SU-DHL-6 (cell line): ENCODE data around the gene ORM1.
A peak's percentile ranks its signal among the peaks of the same experiment; 100 is the strongest.

Source experiments
- H2AFZ ChIP-seq: fragments of 200-600 bp; sonication (generic); 2 replicates; pipeline ENCODE4 v1.6.1; 2014; ENCODE audit warnings: low read depth, mild to moderate bottlenecking, moderate library complexity, mixed read lengths, antibody characterized with exemption, low read length; ENCODE audit not compliant: severe bottlenecking
- H3F3A ChIP-seq: fragments of 200-600 bp; shearing (Covaris generic); 2 replicates; pipeline ENCODE4 v1.6.0; 2016; ENCODE audit warnings: antibody characterized with exemption, mild to moderate bottlenecking; ENCODE audit not compliant: insufficient read depth
- H3K27ac ChIP-seq: fragments of 200-600 bp; sonication (generic); 2 replicates; pipeline ENCODE4 v1.5.1; 2016; ENCODE audit warnings: low read depth, mild to moderate bottlenecking, low read length, moderate library complexity, mixed read lengths
- H3K27me3 ChIP-seq: fragments of 200-600 bp; sonication (generic), shearing (Covaris generic); 2 replicates; pipeline ENCODE4 v1.6.0; 2014; ENCODE audit warnings: mild to moderate bottlenecking, low read length
- H3K36me3 ChIP-seq: fragments of 200-600 bp; sonication (generic); 2 replicates; pipeline ENCODE4 v1.6.1; 2014; ENCODE audit warnings: mild to moderate bottlenecking, low read length, mixed read lengths
- H3K4me2 ChIP-seq: fragments of 300-600, 200-600 bp; shearing (Covaris generic), sonication (generic); 2 replicates; pipeline ENCODE4 v1.6.0; 2014; ENCODE audit warnings: low read length, low read depth, mild to moderate bottlenecking; ENCODE audit not compliant: poor library complexity, severe bottlenecking
- H3K4me3 ChIP-seq: fragments of 200-600 bp; sonication (generic); 2 replicates; pipeline ENCODE4 v1.5.1; 2014; ENCODE audit warnings: antibody characterized with exemption, low read length, mild to moderate bottlenecking, mixed read lengths; ENCODE audit not compliant: insufficient read depth, poor library complexity, severe bottlenecking
- H3K79me2 ChIP-seq: fragments of 200-600 bp; sonication (generic); 2 replicates; pipeline ENCODE4 v1.6.1; 2014; ENCODE audit warnings: mild to moderate bottlenecking, low read length, moderate library complexity; ENCODE audit not compliant: insufficient read depth
- H3K9ac ChIP-seq: fragments of 200-600 bp; sonication (generic); 2 replicates; pipeline ENCODE4 v1.7.0; 2014; ENCODE audit warnings: mild to moderate bottlenecking, low read length
- H3K9me2 ChIP-seq: fragments of 200-600 bp; sonication (generic); replicated peaks from 2 replicates; pipeline ENCODE4 v1.6.1; 2014; ENCODE audit warnings: low read length; ENCODE audit not compliant: insufficient read depth
- H3K9me3 ChIP-seq: fragments of 200-600 bp; sonication (generic); 2 replicates; pipeline ENCODE4 v1.6.1; 2014; ENCODE audit warnings: low read length, mixed read lengths; ENCODE audit not compliant: insufficient read depth
- H4K20me1 ChIP-seq: fragments of 200-600 bp; sonication (generic); 2 replicates; pipeline ENCODE4 v1.6.1; 2014; ENCODE audit warnings: low read depth, mild to moderate bottlenecking, antibody characterized with exemption, low read length, moderate library complexity, mixed read lengths
- EZH2phosphoT487 ChIP-seq: fragments of 200-600 bp; sonication (generic), shearing (Covaris generic); conservative IDR thresholded peaks from 2 replicates; pipeline ENCODE4 v1.6.1; 2018; ENCODE audit warnings: mild to moderate bottlenecking, antibody characterized with exemption, low read length, moderate library complexity, mixed read lengths
- TF ChIP-seq, protein P1 (sequence below): fragments of 200-600 bp; sonication (generic); IDR thresholded peaks from one replicate; pipeline ENCODE4 v1.5.1; 2017; ENCODE audit warnings: antibody characterized with exemption, mild to moderate bottlenecking, low read length, moderate library complexity; ENCODE audit not compliant: insufficient read depth, poor library complexity, severe bottlenecking

The ORM1 gene

DNA sequence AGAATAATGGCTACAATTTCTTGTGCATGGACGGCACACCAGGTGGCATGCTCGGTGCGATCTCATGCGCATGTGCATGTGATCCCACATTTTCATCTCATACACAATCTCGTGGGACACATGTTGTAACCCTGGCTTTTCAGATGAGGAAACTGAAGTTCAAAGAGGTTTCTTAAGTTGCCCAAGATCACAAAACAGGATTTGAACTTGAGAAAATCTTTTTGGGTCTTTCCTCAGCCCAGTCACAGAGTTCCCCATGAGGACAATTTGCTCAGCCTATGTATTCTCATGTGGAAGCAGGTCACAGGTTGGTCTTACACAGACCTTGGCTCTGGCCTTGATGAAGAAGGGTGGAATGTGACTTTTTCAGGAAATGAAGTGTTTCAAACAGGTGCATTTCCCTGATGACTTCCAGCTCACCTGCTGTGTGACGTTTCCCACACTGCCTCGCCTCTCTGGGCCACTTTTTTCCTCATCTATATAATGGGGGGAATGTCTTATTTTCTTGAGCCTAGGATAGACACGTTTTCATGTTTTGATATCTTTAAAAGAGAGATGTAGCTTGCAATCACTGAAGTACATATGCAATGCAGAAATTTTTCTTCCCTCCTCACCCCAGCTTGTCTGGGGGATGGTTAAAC is 7.1 kb upstream of the ORM1 start:
- Histone ChIP-seq H3K79me2 (no peaks in the 10 kb centered on the region), H3K9me3 (no peaks in the 10 kb centered on the region), H3K36me3 (no peaks in the 10 kb centered on the region), H3F3A (no peaks in the 10 kb centered on the region), H3K9ac (no peak overlapping the region), H3K4me2 (no peak overlapping the region), H4K20me1 (no peaks in the 10 kb centered on the region), H3K9me2 (no peaks in the 10 kb centered on the region), H3K27me3 (no peaks in the 10 kb centered on the region), H3K4me3 (no peak overlapping the region), H2AFZ (no peak overlapping the region), H3K27ac (no peak overlapping the region)
- TF ChIP-seq EZH2phosphoT487: no peak
- TF ChIP-seq, protein P1, sequence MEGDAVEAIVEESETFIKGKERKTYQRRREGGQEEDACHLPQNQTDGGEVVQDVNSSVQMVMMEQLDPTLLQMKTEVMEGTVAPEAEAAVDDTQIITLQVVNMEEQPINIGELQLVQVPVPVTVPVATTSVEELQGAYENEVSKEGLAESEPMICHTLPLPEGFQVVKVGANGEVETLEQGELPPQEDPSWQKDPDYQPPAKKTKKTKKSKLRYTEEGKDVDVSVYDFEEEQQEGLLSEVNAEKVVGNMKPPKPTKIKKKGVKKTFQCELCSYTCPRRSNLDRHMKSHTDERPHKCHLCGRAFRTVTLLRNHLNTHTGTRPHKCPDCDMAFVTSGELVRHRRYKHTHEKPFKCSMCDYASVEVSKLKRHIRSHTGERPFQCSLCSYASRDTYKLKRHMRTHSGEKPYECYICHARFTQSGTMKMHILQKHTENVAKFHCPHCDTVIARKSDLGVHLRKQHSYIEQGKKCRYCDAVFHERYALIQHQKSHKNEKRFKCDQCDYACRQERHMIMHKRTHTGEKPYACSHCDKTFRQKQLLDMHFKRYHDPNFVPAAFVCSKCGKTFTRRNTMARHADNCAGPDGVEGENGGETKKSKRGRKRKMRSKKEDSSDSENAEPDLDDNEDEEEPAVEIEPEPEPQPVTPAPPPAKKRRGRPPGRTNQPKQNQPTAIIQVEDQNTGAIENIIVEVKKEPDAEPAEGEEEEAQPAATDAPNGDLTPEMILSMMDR: no peak

DNA sequence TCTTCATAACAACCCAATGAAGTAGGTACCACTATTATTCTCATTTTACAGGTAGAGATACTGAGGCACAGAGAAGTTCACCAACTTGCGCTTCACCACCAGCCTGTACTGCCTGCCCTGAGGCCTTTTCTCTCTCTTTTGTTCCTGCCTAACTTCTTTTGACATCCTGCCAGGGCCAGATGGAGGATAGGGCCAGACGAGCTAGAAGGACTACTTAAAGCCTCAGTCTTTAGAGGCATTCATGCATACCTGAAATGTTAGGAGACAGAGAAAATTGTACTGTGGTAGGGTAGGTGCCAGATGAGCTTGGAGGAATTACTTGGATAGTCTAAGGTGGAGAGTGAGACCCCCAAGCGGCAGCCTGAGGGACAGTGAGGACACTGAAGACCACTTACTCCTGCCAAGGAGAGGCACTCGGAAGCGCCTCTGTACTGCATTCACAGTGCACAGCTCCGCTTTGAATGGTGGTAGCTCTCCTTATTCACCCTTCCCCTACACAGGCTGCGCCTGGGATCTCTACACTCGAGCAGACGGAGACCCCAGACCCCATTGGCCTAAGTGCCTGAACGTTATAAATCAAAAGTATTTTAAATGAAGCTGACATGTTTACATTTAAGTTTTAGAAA is 6.2 kb upstream of the ORM1 start:
- Histone ChIP-seq H3K36me3 (no peaks in the 10 kb centered on the region), H3K79me2 (no peaks in the 10 kb centered on the region), H3K27ac (no peak overlapping the region), H3K9ac (no peak overlapping the region), H3K4me2 (no peak overlapping the region), H3F3A (no peaks in the 10 kb centered on the region), H3K9me2 (no peaks in the 10 kb centered on the region), H4K20me1 (no peaks in the 10 kb centered on the region), H3K9me3 (no peaks in the 10 kb centered on the region), H3K4me3 (no peak overlapping the region), H3K27me3 (no peaks in the 10 kb centered on the region), H2AFZ (no peak overlapping the region)
- TF ChIP-seq EZH2phosphoT487: no peak
- TF ChIP-seq, protein P1: no peak

DNA sequence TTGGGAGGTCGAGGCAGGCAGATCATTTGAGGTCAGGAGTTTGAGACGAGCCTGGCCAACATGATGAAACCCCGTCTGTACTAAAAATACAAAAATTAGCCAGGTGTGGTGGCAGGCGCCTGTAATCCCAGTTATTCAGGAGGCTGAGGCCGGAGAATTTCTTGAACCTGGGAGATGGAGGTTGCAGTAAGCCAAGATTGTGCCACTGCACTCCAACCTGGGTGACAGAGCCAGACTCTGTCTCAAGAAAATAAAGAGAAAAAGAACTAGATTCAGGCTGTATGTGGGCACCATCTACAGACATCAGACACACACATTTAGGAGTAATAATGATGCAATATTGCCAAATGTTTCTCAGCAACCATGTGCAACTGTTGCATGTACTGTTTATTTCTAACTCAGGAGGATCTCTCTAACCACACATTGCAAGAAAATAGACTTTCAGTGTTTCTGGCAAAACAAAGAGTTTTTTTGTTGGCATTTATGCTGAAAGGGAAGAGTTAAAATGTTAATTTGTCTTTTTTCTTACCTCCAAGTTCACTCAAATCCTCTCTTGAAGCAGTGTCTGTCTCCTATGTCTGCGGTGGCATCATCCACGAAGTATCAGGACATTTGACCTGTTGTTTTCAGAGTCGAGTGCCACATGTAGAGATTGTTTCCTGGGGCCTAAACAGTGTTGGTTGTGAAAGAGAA is 5.1 kb upstream of the ORM1 start:
- Histone ChIP-seq H3K27me3 (no peaks in the 10 kb centered on the region), H3K9me2 (no peaks in the 10 kb centered on the region), H3K79me2 (no peaks in the 10 kb centered on the region), H4K20me1 (no peaks in the 10 kb centered on the region), H3K4me3 (no peak overlapping the region), H3F3A (no peaks in the 10 kb centered on the region), H3K9ac (no peak overlapping the region), H2AFZ (peak overlapping the region; percentile 29), H3K4me2 (no peak overlapping the region), H3K27ac (no peak overlapping the region), H3K9me3 (no peaks in the 10 kb centered on the region), H3K36me3 (no peaks in the 10 kb centered on the region)
- TF ChIP-seq EZH2phosphoT487: no peak
- TF ChIP-seq, protein P1: no peak
